Activated CD8-positive, alpha-beta memory T cell treated with anti-CD3 and anti-CD28 coated beads for 24 hours (primary cell): ENCODE results near the gene HAGHL.
"Not testable (repeated sequence)": the region's sequence is repeated elsewhere in the genome, so short reads cannot be mapped to it uniquely, and the experiment has no call there.

Experiments used
- DNase-seq: peaks from one replicate; pipeline ENCODE4 v3.0.0-alpha.2; 2020

Gene HAGHL

DNA sequence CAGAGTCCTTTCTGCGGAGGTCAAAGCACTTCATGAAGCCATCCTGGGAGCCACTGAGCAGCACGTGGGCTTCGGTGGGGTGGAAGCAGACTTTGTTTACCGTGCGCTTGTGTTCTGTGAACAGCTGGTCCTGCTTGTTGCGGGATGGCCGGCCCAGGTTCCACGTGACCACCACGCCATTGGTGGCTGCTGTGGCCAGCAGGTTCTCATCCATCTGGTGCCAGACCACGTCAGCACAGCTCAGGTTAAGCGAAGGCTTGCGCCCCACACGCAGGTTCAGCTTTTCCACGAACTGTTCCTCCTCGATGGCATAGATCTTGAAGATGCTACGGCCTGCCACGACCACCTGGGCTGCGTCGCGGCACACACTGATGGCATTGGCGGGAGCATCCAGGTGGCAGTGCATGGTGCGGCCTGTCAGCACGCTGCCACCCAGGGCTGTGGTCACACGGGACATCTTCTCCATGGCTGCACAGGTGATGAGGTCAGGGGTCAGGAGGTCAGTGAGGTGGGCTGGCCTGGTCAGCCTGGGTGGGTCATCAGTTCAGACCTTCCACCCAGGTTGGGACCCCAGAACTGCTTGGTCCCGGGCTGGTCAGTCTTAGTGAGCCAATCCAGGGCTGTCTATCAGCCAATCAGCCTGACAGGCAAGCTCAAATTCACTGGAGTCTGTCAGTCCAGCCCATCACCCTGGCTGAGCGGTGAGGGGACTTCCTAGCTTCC lies 37.6 kb upstream of the HAGHL start:
- DNase-seq: no peak

DNA sequence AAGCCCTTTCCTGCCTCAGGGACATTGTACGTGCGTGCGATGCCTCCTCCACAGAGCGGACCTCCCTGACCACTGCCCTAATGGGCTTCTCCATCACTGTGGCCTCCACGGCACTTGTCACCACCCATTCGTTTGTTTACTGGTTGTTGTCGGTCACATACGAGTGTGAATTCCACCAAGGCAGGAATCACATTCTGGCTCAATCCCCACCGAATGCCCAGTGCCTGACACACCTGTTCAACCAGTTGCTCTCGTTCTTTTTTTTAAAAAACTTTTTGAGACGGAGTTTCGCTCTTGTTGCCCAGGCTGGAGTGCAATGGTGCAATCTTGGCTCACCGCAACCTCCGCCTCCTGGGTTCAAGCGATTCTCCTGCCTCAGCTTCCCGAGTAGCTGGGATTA lies 35.7 kb upstream of the HAGHL start:
- DNase-seq: not testable (repeated sequence)

DNA sequence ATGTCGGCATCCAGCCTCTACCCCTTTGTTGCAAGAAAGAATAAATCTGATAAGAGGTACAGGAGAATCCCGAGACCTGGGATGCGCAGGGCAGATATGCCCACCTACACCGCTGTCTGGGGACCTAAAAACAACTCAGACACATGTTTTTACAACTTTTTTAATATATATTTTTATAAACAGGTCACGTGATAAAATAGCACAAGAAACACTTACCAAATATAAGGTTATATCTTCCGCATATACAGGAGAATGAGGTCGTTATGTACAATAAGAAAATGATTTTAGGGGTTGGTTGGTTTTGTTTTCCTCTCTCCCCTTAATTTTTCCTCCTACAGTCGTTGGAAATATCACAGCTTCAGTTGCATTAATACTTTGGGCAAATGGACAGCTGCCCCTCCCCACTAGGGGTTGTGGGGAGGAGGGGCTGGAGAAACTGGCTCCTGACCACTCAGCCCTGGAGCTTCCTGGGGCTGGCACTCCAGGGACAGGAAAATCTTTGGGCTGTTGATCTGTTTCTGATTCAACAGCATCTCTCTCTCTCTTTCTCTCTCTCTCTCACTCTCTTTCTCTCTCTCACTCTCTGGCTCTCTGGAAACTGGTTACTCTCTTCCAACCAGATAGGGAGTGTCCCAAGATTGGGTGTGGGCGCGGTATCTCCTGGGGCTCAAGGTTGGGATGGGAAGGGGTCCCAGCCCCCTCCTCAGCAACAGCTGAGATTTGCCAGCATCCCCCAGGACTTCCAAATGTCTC lies 34.4 kb upstream of the HAGHL start:
- DNase-seq: no peak

DNA sequence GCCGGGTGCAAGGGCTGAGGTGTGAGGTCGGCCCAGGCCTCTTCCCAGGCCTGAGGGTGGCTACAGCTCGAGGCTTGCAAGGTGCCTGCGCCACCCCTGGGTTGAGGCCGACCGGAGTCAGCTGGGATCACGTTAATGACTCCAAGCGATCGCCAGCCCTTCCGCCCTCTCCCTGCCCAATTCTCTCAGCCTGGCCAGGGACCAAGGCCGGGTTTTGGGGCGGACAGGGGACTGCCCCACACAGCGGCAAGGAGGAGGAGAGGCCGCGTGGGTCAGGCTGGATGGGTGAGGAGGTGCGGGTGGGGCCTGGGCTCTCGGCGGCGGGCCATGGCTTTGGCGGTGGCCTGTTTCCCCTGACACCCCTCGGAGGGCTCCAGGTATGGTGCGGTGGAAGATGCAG lies 33.5 kb upstream of the HAGHL start:
- no peak for DNase-seq

DNA sequence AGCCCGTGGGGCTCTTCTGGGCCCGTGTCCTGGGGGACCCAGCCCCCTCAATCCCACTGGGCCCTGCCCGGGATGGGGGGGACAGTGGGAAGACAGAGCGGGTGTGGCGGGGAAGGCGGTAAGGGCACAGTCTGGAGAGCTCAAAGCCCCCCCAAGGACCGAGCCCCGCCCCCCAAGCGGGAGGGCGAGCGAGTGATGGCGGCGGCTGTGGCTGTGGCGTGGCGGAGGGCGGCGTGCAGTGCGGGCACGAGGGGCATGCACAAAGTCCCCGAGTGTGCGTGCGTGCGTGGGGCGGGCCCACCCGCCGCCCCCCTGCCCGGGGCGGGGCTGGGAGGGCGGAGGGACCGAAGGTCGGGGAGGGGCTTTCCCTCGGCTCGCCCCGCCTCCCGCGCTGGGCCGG lies 33.1 kb upstream of the HAGHL start:
- DNase-seq: no peak

DNA sequence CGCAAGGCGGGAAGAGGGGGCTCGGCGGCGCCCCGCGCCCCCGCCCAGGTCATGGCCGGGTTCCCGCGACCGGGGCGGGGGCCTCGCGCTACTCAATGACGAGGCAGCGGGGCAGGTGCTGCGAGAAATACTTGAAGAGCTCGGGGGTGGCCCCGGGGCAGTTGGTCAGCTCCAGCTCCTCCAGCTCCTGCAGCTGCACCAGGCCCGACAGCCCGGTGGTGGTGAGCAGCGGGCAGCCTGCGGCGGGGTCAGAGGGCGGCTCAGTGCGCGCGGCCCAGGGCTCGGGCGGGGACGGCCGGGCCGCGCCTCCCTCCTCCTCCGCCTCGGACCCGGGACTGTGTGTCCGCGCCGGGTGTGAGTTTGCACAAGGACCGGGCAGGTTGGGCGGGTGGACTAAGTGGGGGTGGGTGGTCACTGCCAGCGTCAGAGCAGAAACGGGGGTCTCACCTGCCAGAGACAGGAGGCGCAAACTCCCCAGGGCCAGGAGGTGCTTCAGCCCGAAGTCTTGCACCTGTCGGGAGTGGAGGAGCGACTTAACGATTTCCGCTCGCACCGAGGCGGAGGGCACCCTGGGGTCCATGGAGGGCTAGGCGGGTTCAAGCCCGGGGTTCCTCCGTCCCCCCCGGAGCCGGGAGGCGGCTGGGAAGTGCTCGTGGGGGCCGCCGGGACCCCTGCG lies 32.6 kb upstream of the HAGHL start:
- no peak for DNase-seq

DNA sequence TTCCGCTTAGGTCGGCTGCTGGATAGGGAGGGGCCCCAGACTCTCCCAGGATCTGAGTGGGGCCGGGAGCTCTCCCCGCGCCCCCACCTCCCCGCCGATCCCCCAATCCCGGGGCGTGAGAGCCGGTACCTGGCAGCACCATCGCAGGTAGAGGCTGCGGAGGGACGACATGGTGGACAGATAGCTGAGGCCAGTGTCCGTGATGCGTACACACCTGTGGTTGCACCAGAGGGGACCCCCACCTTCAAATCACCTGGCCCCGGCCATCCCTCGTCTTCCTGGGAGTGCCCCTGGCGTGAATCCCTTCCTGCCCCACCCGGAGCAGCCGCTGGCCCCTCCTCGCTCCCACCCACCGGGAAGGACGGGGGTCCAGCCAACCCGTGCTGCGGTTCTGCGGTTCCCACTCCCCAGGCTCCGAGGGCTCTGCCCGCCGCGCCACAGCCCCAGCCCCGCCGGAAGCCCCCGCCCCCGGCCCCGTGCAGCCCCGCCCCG lies 32.0 kb upstream of the HAGHL start:
- DNase-seq: no peak

DNA sequence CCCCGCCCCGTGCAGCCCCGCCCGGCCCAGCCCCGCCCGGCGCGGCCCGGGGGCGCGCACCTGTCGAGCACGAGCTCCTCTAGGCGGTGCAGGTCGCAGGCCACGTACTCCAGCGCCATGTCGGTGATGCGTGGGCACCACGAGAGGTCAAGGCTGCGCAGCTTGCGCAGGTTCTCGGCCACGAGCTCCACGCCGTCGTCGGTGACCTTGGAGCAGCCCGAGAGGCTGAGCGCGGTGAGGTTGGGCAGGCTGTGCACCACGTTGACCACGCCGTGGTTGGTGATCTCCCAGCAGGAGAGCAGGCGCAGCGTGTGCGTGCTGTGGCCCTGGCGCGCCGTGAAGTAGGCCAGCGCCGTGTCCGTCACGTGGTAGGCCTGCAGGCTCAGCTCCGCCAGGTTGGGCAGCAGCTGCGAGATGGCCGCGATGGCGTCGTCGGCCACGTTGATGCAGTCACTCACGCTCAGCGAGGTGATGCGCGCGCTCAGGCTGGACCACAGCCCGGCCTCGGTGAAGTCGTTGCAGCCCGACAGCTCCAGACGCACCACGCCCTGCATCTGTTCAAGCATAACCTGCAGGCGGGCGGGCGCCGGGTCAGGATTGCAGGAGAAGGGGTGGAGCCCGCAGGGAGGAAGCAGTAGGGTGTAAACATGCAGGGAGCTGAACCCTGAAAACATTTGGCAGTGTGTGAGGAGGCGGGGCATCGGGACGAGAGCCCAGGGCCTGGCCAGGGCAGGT lies 31.4 kb upstream of the HAGHL start:
- peak; percentile 88 for DNase-seq

DNA sequence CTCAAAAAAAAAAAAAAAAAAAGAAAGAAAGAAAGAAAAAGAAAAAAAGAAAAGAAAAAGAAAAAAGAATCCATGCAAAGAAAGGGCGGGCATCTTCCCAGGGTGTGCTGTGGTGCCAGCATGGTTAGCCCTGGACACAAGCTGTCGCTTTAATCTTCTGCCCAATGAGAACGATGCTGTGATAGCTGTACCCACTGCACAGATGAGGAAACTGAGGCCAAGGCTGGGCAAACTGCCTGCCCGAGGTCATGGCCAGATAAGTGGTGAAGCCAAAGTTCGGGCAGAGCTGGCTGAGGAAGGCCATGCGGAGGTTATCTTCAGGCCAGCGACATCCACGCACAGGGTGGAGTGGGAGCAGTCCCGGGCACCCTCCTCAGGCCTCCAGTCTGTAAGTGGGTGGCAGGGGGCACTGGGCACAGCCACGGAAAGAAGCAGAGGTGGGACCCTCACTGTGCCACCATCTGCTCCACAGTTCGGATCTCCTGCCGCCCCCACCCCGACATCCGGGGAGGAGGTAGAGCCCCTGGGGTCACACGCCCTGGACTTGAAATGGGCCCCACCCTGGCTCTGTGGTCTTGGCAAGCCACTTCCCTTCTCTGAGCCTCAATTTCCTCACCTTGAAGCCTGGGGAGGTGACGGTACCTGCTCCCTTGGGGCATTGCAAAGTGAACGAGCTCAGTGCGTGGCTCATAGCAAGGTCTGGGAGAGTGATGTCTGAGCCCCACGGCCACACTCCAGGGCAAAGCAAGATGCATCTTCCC lies 27.8 kb upstream of the HAGHL start:
- no peak for DNase-seq

DNA sequence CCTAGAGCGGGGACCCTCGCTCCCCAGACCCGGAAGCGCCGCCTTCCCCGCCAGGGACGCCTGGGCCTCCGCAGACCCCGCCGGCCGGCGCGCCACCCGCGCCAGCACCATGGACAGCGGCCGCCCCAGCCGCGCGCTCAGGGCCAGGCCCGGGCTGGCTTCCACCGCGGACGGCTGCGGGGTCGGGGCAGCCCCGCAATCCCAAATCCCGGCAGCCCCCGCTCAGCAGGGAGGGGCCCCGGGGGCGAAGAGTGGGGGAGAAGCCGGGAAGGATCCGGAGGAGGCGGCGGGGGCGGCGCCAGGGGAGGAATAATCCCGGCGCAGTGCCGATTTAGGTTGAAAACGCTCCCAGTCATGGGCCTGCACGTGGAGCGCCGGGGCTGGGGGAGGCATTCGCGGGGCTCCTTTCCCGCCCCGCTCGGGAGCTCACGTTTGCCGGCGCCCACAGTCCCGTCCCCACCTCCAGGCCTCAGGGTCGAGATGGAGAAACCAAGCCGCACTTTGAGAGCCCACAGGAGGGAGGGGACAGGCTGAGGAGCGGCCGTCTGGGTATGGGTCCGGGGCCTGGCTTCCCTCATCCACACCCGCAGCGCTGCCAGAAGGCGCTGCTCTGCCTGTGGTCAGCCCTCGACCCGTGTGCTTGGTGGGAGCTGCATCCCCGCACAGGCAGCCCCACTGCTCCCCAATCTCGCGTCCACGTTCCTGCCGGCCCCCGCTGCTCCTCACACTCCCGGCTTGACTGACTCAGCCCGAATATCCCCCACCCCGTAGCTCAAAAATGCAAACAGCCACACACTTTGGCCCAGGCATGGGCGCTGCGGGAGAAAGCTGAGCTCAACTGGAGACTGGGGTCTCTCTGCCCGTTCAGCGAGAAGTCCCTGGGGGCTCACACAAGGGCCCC lies 26.0 kb upstream of the HAGHL start:
- peak; percentile 85 for DNase-seq

DNA sequence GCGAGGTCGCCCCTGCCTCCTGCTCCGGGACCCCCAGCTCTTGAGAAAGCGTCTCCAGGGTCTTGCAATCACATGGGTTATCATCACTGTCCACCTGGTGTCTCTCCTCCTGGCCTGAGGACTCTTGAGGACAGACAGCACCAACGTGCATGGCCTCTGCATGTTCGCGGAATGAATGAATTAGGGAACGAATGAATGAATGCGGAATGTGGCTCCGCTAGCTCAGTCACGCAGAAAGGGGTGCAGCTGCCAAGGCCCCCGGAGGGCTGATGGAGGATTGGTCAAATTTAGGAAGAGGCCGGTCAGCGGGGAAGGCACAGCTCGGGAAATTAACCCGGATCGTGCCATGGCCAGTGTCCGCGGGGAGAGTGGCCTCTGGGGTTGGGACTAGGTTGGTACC lies 24.6 kb upstream of the HAGHL start:
- DNase-seq: no peak

DNA sequence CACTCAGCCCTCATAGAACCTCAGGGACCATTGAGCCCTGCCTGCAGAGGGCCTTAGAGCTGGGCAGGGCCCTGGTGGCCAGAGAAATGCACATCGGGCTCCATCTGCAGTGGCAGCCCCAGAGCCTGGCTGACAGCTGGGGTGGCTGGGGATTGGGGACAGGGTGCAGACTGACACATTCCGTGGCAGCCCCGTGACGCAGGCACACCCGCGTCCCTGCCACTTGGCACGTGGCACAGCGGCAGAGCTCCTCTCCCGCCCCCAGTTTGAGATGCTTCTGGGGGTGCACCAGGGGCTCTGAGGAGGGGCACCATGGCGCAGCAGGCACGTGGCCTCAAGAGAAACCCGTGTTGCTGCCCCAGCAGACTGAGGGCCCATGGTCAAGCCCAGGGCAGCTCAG lies 23.5 kb upstream of the HAGHL start:
- DNase-seq: no peak

DNA sequence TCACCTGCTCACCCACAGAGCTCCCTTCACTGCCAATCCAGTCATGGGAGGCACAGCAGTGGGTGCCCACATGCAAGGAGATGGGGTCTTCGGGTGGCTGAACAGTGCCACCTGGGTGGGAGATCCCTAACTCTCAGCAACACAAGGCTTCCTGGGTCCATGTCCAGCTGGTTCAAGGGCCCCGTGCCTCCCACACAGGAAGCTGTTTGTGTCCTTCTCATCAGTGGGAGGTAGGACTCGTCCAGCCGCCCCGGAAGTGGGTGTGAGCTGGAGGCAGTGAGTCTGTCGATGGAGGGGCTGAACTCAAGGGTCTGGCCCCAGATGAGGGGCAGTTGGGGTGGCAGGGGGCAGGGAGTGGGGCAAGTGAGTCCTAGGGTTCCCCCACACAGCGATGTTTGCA lies 22.9 kb upstream of the HAGHL start:
- DNase-seq: no peak

DNA sequence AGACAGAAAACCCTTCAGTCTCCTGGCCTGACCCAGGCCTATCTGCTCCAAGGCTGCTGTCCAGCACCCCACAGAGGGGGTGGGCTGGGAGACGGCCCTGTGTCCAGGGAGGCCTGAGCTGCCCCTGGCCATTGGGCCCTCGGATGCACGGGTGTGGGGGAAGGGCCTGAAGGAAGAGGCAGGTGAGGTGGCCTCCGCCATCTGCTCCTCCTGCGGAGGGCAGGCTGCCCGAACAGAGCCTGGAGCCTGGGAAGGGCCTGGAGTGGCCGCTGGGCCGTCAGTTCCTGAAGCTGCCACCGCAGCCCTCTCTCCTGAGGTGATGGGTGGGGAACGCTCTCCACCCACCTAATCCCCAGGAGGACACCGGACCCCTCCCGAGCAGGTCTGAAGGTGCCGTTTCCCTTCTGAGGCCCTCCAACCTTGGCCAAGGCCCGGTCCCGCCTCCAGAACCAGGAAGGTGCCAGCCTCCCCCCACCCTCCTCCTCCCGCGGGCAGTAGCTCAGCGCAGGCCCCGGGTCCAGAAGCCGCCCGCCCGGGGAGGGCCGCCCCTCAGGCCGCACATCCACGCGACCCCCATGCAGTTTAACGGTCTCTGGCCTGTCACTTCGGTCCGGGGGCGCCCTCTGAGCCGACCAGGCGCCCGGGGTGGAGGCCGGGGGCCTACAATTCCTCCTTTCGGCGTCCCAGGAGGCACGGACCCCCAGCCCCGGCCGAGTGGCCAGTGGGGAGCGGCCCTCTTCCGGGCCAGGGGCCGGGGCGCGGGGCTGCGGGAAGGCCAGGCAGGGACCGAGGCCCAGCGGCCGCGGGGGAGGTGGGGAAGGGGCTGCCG lies 22.1 kb upstream of the HAGHL start:
- no peak for DNase-seq

DNA sequence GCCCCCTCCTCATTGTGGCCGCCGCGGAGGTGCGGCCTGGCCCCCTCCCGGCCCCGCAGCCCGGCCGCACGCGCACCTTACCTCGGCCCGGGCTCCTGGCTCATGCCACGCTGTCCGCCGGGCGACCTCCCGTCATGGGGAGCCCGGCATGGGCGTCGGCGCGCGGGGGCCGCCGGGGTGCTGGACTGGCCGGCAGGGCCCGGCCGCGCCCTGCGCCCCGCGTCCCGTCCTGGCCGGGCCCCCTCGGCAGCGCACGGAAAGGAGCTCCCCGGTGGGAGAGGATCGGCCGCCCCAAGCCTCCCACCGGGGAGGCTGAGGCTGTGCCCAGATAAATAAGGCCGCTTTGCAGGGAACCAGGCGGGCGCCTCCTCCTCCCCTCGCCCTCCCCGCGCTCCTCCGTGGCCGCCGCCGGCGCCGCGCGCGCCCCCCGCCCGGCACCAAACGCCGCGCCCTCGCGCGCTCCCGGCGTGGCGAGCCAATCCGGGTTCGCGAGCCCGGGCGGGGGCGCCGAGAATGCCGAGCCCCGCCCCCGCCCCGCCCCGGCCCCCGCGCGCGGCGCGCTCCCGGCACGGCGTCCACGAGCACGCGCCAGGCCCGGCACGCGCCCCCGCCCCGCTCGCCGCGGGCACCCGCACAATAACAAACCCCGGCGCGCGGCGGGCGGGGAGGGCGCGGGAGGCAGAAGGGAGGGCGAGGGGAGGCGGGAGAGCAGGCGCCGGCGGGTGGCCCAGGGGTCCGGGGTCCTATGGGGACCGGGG lies 21.3 kb upstream of the HAGHL start, which contains the start of gene FBXL16:
FBXL16 (minus strand) TSS at position 371 of the 758 bp plus-strand sequence. CDS start 8,396 bp downstream, outside the sequence.
- no peak for DNase-seq

DNA sequence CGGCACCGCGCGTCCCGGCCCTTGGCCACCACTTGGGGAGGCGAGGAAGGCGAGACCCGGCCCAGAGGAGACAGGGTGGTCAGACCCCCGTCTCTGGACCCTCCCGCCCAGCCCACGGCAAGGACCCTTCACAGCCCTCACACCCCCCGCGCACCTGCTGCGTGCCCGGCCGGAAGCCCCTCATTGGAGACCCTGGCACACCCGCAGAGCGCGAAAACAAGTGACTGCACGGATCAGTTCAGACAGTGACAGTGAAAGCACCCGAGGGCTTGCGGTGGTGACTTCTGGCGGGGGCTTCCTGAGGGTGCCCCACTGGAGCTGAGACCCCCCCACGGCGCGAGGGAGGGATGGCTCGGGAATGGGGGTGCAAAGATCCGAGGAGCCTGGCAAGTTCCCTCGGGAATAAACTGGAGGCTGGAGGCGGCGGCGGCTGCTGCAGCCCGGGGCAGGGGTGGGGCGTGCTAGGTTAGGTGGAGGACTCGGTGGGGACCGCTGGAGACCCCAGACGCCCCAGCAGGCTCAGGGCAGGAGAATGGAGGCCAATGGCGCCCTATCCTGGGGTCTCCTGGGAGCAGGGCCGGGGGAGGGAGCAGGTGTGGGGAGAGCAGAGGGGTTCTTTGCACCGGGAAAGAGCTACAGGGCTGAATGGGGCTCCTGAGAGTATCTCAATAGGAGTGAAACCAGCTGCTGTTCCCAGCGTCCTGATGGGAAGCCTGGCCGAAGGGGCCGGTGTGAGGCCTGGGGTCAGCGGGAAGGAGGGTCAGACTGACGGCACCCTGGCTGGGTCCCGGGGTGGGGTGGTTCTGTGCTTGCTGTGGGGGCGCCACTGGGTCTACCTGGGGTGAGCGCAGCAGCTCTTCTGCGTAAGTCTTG lies 20.5 kb upstream of the HAGHL start:
- DNase-seq: no peak

DNA sequence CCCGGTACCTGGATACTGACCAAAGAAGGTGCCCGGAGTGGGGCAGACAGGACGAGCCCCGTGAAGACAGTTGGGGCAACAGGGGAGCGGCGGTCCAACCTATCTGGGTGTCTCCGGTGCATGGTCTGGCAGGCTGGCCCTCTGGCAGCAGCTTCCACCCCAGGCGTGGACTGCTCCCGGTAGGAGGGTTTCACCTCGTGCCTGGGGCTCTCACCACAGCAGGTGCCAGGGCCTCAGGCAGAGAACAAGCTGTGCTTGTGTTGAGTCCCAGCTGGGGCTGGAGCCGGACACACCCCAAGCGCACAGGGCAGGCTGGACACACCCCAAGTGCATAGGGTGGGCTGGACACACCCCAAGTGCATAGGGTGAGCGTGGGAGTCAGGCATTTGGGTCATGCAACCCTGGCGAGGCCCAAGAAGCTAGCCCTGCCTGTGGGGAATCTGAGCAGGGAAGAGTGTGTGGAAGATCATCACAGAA lies 19.8 kb upstream of the HAGHL start:
- DNase-seq: no peak

DNA sequence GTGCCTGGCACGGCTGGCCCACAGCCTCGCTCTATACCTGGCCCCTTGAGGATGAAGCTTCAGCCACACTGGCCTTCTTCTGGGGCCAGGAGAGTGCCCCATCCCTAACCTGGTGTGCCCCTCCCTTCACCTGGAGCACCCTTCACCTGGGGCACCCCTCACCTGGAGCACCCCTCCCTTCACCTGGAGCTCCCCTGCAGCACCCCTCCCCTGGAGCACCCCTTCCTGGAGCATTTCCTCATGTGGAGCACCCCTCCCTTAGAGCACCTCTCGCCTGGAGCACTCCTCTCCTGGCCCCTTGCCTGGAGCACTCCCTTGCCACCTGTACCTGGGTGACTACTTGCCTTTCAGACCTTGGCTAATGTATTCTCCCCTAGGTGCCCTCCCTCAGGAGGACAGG lies 18.9 kb upstream of the HAGHL start:
- no peak for DNase-seq
